GM18951 (cell line): ENCODE measurements around the gene TOP3B.

Experiments used
- POLR2A ChIP-seq: IDR thresholded peaks from 4 replicates; pipeline ENCODE4 v1.6.1; 2011; ENCODE audit warnings: mild to moderate bottlenecking; ENCODE audit not compliant: insufficient read length, insufficient read depth; ENCODE audit errors: extremely low read depth
- in situ Hi-C: fragments of 300-500 bp; cut with MboI; formaldehyde crosslinking; loops from one replicate; pipeline ENCODE4 v1.12.0; 2022; ENCODE audit warnings: low sequenced_read_pairs, mixed read lengths, inconsistent platforms; ENCODE audit not compliant: unreplicated experiment

Gene TOP3B, protein sequence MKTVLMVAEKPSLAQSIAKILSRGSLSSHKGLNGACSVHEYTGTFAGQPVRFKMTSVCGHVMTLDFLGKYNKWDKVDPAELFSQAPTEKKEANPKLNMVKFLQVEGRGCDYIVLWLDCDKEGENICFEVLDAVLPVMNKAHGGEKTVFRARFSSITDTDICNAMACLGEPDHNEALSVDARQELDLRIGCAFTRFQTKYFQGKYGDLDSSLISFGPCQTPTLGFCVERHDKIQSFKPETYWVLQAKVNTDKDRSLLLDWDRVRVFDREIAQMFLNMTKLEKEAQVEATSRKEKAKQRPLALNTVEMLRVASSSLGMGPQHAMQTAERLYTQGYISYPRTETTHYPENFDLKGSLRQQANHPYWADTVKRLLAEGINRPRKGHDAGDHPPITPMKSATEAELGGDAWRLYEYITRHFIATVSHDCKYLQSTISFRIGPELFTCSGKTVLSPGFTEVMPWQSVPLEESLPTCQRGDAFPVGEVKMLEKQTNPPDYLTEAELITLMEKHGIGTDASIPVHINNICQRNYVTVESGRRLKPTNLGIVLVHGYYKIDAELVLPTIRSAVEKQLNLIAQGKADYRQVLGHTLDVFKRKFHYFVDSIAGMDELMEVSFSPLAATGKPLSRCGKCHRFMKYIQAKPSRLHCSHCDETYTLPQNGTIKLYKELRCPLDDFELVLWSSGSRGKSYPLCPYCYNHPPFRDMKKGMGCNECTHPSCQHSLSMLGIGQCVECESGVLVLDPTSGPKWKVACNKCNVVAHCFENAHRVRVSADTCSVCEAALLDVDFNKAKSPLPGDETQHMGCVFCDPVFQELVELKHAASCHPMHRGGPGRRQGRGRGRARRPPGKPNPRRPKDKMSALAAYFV

GRCh38 chr22:21982338-21982965 lies at the start of gene TOP3B:
Gene TOP3B, minus strand, starts transcription at chr22:21982787. Its CDS starts 7,078 bp downstream, at chr22:21975709.
- in situ Hi-C loops = no loop called here
- TF ChIP-seq POLR2A = peak; percentile 96

GRCh38 chr22:22031183-22031945 lies 48.8 kb upstream of the TOP3B start:
- in situ Hi-C loops = no loop called here
- no peak for TF ChIP-seq POLR2A

- peak; percentile 78 for TF ChIP-seq POLR2A
- in situ Hi-C loops = no loop called here
These were observed 48.1 kb upstream of the TOP3B start for GRCh38 chr22:22030493-22031182.

GRCh38 chr22:22027955-22028354 lies 45.4 kb upstream of the TOP3B start:
- no peak for TF ChIP-seq POLR2A

GRCh38 chr22:22026157-22026831 lies 43.7 kb upstream of the TOP3B start:
- in situ Hi-C loops = no loop called here
- no peak for TF ChIP-seq POLR2A

More at GRCh38 chr22:22027955-22028354, 45.4 kb upstream of the TOP3B start:
- in situ Hi-C loops = no loop called here

DNA sequence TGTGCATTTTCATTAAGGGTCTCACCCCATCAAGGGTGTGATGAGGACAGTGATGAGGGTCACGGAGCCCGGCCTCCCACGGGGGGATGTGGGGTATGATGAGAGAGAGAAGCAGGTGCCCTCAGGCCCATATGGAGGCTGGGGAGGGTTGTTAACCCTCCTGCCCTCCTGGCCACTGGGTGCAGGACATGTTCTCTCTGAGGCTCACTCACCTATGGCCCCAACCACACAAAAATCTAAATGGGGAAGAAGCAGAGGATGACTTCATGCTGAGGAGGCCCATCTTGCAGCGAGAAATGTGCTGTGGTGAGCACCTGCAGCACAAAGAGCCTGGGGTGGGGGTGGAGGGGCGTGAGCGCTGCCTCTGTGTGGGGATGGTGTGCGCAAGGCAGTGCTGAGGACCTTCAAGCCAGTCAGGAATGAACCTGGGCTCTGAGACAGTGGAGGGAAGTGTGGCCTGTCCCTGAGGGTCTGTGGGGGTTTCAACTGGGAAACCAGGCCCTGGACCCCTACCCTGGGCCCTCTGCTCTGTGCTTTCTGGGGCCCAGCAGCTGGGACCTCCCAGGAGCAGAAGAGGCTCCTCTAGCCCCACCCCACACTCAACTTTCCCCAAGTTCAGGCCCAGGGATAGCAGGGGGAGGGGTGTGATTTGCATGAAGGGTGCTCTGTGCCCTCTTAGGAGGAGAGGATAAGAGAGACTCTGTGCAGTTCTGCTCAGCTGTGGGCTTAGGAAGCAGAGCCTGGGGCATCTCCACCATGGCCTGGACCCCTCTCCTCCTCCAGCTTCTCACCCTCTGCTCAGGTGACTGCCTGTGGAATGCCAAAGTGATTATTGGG lies 43.0 kb upstream of the TOP3B start:
- peak; percentile 66 for TF ChIP-seq POLR2A
- in situ Hi-C loops = no loop called here

- TF ChIP-seq POLR2A = no peak
- in situ Hi-C loops = no loop called here
These were observed 41.9 kb upstream of the TOP3B start for GRCh38 chr22:22024440-22024839.

DNA sequence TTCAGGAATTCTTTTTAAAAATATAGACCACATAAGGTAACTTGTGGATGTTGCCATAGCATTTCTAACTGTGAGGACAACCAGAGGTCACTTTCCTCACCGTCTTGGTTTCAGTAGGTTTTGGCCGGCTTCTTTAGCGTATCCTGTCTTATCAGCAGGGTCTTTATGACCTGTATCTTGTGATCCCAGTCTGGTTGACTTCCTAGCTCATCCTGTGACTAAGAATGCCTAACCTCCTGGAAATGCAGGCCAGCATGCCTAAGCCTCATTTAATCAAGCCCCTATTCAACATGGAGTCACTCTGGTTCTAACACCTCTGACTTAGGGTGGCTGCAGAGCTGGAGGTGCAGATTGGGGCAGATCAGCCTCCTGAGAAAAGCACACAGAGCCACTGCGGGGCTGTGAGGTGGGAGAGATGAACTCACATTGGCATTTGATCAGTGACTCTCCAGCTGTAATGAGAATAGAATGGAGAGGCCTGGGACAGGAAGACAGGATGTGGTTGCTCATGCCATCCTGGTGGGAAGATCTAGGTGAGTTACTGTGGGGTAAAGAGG lies 41.1 kb upstream of the TOP3B start:
- no peak for TF ChIP-seq POLR2A
- in situ Hi-C loops = no loop called here

DNA sequence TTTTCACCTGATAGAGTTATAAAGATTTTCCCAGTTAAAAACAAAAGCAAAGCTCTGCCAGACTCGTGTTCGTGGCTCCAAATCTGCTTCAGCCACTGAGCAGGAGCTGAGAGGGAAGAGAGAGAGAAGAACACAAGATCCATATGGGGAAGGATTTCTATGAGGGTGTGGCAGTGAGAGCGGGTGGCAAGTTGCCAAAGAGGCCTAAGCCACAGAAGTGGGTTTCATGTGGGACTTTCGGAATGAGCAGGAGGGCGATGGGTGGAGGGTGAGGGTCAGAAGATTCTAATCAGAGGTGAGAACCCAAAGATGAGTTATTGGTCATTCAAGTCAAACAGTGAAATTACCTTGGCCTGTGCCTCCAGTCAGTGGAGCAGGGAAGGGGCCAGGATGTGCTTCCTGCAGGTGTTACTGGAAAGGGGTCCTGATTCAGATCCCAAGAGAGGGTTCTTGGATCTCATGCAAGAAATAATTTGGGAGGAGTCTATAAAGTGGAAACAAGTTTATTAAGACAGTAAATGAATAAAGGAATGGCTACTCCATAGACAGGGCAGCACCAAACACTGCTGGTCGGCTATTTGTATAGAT lies 40.5 kb upstream of the TOP3B start:
- in situ Hi-C loops = no loop called here
- no peak for TF ChIP-seq POLR2A

GRCh38 chr22:22022255-22022840 lies 39.8 kb upstream of the TOP3B start:
- TF ChIP-seq POLR2A = no peak
- in situ Hi-C loops = no loop called here

DNA sequence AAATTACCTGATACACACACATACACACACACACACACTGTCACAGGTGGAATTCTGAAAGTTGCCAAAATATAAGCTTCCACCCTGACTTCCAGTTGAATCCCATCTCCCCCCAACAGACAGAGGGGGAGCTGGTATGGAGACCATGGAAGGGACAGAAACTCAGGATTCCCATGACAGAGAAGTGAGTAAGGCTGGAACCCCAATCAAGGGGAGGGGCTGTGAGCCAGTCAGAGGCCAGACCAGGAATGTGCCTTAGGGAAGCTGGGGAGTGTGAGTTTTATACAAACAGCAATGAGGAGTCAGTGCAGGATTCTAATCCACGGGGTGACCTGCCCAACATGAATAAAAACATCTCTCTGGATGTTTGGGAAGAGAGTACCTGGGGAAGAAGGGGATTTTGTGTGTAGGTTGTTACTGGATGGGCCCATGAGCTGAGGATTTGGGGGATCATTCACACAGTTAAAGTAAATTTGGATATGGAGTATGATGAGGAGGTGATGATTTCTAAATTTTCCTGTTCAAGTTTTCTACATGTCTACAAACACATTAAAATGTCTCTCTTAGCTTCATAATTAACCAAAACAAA lies 38.7 kb upstream of the TOP3B start:
- in situ Hi-C loops = no loop called here
- no peak for TF ChIP-seq POLR2A
